Trophoblast cell (in vitro differentiated cells and primary cell): ENCODE results near the gene MYH9. TPM values are rescaled to one million over a fixed set of nuclear protein-coding genes. Genes with fewer than 3 reads are reported as not detected.

ENCODE experiments used
- DNase-seq, 2 donors: peaks; one replicate each; pipeline ENCODE4 v3.0.0-alpha.2; 2016
- H2AFZ ChIP-seq: 2 replicates; pipeline ENCODE4 v1.6.1; 2013; ENCODE audit warnings: low read length, moderate library complexity, mild to moderate bottlenecking; ENCODE audit not compliant: insufficient read depth, poor library complexity
- H2AK5ac ChIP-seq: 2 replicates; pipeline ENCODE4 v1.6.1; 2013; ENCODE audit warnings: mild to moderate bottlenecking, low read length
- H2BK120ac ChIP-seq: 2 replicates; pipeline ENCODE4 v1.6.1; 2013; ENCODE audit warnings: low read length, mild to moderate bottlenecking, moderate library complexity; ENCODE audit not compliant: insufficient read depth, poor library complexity
- H2BK12ac ChIP-seq: 2 replicates; pipeline ENCODE4 v1.6.1; 2013; ENCODE audit warnings: mild to moderate bottlenecking, low read length, moderate library complexity
- H2BK5ac ChIP-seq: 2 replicates; pipeline ENCODE4 v1.6.1; 2013; ENCODE audit warnings: low read length, low read depth, moderate library complexity, mild to moderate bottlenecking; ENCODE audit not compliant: poor library complexity
- H3K14ac ChIP-seq: 2 replicates; pipeline ENCODE4 v1.6.1; 2013; ENCODE audit warnings: mild to moderate bottlenecking, low read length
- H3K18ac ChIP-seq: 2 replicates; pipeline ENCODE4 v1.6.1; 2013; ENCODE audit warnings: mild to moderate bottlenecking, low read length
- H3K23ac ChIP-seq: 2 replicates; pipeline ENCODE4 v1.6.1; 2013; ENCODE audit warnings: low read length
- H3K27ac ChIP-seq: 2 replicates; pipeline ENCODE4 v1.5.1; 2013; ENCODE audit warnings: low read depth, mild to moderate bottlenecking, inconsistent platforms, low read length, moderate library complexity
- H3K27me3 ChIP-seq: 2 replicates; pipeline ENCODE4 v1.6.1; 2013; ENCODE audit warnings: inconsistent platforms, mild to moderate bottlenecking, low read length, moderate library complexity; ENCODE audit not compliant: insufficient read depth
- H3K36me3 ChIP-seq, 2 experiments: 1 replicate in 1 of 2; 2 replicates in 1 of 2; pipeline ENCODE4 v1.6.1; 2013; ENCODE audit warnings: low read length in 2 of 2, mild to moderate bottlenecking in 2 of 2, moderate library complexity in 1 of 2; ENCODE audit not compliant: insufficient read depth in 2 of 2, control insufficient read depth in 1 of 2
- H3K4ac ChIP-seq: 2 replicates; pipeline ENCODE4 v1.6.1; 2013; ENCODE audit warnings: low read depth, mild to moderate bottlenecking, low read length, moderate library complexity
- H3K4me1 ChIP-seq, 2 experiments: 1 replicate in 1 of 2; 2 replicates in 1 of 2; pipeline ENCODE4 v1.6.1; 2013; ENCODE audit warnings: low read length in 2 of 2, mild to moderate bottlenecking in 2 of 2, moderate library complexity in 1 of 2; ENCODE audit not compliant: insufficient read depth in 2 of 2, control insufficient read depth in 1 of 2
- H3K4me2 ChIP-seq: 2 replicates; pipeline ENCODE4 v1.6.1; 2013; ENCODE audit warnings: inconsistent platforms, mild to moderate bottlenecking, low read length, moderate library complexity
- H3K4me3 ChIP-seq: 2 replicates; pipeline ENCODE4 v1.5.1; 2013; ENCODE audit warnings: mild to moderate bottlenecking, low read depth, low read length, inconsistent platforms
- H3K79me1 ChIP-seq: one replicate; pipeline ENCODE4 v1.6.1; 2013; ENCODE audit warnings: low read length
- H3K79me2 ChIP-seq: 2 replicates; pipeline ENCODE4 v1.6.1; 2013; ENCODE audit warnings: low read length, mild to moderate bottlenecking; ENCODE audit not compliant: control insufficient read depth, insufficient read depth, poor library complexity
- H3K9ac ChIP-seq: 2 replicates; pipeline ENCODE4 v1.6.1; 2013; ENCODE audit warnings: mild to moderate bottlenecking, low read length
- H3K9me3 ChIP-seq: 2 replicates; pipeline ENCODE4 v1.6.1; 2013; ENCODE audit warnings: low read depth, mild to moderate bottlenecking, control low read depth, inconsistent platforms, low read length; ENCODE audit not compliant: insufficient read depth
- H4K12ac ChIP-seq: 2 replicates; pipeline ENCODE4 v1.6.1; 2013; ENCODE audit warnings: low read depth, mild to moderate bottlenecking, low read length, moderate library complexity
- H4K8ac ChIP-seq: 2 replicates; pipeline ENCODE4 v1.6.1; 2013; ENCODE audit warnings: low read depth, mild to moderate bottlenecking, low read length, moderate library complexity
- H4K91ac ChIP-seq: one replicate; pipeline ENCODE4 v1.6.1; 2013; ENCODE audit warnings: low read depth, mild to moderate bottlenecking, low read length, moderate library complexity
- WGBS: extraction: QIAGEN DNeasy Blood & Tissue Kit; methylation state at CpG from one replicate; pipeline ENCODE4 v1.1.7; 2013; ENCODE audit warnings: missing lambda C conversion rate; ENCODE audit not compliant: insufficient read length, insufficient coverage; ENCODE audit errors: extremely low coverage; 5-methylcytosine and 5-hydroxymethylcytosine counted together
- polyA plus RNA-seq: library from polyadenylated mRNA; stranded (reverse); fragments of 200-250 nt; gene quantifications from 2 replicates; pipeline ENCODE4 v1.2.3, GENCODE V29; 2013

The MYH9 gene
- 280 and 288 TPM in 2 replicates for polyA plus RNA-seq

DNA sequence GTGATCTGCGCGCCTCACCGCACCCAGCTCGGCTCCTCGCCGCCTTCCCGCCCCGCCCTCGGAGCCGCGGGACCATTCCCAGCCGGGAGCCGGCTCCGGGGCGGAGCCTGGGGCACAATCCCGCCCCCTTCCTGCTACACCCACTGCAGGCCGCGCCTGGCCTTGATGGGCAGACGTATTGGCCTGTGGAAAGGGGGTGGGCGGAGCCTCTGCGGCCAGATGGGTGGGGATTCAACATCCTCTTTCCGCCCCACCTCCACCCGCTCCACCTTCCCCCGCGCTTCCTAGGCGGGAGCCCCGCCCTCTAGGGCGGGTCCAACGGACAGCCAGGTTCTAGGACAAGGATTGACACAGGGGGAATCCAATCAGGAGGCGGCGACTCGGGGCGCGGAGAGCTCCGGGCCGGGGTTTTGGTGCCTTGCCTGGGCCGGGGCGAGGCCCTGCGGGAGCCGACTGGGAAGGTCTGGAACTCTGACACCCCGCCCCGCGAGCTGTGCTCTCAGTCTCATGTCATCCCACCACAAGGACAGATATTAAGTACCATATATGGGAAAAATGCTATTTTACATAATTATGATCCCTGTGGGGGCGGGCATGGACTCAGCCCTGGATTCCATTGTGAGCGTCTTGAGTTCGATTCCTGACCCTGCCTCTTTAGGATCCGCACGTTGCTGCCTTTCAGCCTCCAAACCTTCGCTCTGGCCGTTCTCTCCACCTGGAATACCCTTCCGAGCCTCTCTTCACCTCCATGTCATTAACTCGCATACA is at the start of gene MYH9:
Gene MYH9 (minus strand): TSS at position 9 of the 768 bp plus-strand sequence. CDS start 38,731 bp downstream, outside the sequence.
- DNase-seq, result peak; percentile 100
- Histone ChIP-seq H2AK5ac (peak within 1 kb of the TSS; percentile 88), H4K91ac (peak within 1 kb of the TSS; percentile 93), H3K4me1 (peaks cover 8 to 10% of the 10 kb centered on the region in 2 experiments), H3K9ac (peak within 1 kb of the TSS; percentile 90), H2BK120ac (peak within 1 kb of the TSS; percentile 87), H2BK5ac (peak within 1 kb of the TSS; percentile 95), H3K27me3 (no peaks in the 10 kb centered on the region), H3K27ac (peak within 1 kb of the TSS; percentile 94), H3K4me3 (peak within 1 kb of the TSS; percentile 93), H3K18ac (peak within 1 kb of the TSS; percentile 97), H3K36me3 (peaks cover 7 to 20% of the 10 kb centered on the region in 2 experiments), H3K79me2 (peaks cover 38% of the 10 kb centered on the region), H3K4ac (peak within 1 kb of the TSS; percentile 100), H3K23ac (no peak within 1 kb of the TSS), H4K12ac (peak within 1 kb of the TSS; percentile 83), H3K4me2 (peak within 1 kb of the TSS; percentile 66), H2BK12ac (peak within 1 kb of the TSS; percentile 33), H2AFZ (peak within 1 kb of the TSS; percentile 45), H3K79me1 (peaks cover 23% of the 10 kb centered on the region), H4K8ac (peak within 1 kb of the TSS; percentile 86), H3K9me3 (no peaks in the 10 kb centered on the region), H3K14ac (peak within 1 kb of the TSS; percentile 93)
- WGBS, result no CpG with 5 or more reads among the region's 52 CpGs

DNA sequence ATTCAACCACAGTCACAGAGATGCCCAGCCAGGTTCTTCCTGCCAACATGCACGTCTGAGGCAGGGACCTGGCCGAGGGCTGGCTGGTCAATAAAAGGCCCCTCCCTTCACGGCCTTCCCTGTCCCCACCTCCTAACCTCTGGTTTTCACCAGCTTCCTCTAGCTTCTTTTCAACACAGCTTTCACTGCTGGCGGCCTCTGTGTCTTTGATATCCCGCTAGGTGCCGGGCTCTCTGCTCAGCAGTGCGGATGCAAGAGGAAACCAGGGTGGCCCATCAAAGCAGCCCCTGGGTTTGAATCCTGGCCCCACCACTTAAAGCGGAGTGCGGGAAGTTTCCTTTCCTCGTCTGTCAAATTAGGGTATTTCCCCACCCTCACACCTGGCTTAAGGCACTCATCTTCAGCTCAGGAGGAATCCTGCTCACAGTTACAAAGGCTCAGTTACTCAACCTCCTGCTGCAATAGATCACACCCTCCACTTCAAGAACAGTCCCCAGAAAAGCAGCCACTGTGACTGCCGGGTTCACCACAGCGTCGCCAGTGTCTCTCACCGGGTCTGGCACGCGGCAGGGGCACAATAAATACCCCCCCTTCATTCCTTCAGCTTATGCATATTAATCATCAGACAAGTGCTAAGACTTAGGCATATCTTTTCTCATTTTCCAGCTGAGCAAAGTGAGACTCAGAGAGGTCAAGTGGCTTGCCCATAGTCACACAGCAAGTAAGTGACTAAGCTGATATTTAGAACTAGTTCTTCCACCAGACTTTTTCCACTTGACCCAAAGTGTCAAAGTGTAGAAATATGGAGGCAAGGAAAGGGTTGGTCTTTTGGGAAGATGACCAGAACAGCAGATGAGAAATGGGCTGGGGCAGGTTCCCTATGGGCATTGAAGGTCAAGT is 48.0 kb upstream of the MYH9 start:
- Histone ChIP-seq H3K18ac (peak overlapping the region; percentile 26), H3K79me1 (peaks cover 55% of the 10 kb centered on the region), H3K23ac (no peak overlapping the region), H3K79me2 (peaks cover 2% of the 10 kb centered on the region), H4K12ac (no peak overlapping the region), H4K91ac (peak overlapping the region; percentile 76), H3K4me3 (no peak overlapping the region), H2BK12ac (peak overlapping the region; percentile 86), H3K14ac (peak overlapping the region; percentile 51), H3K27me3 (no peaks in the 10 kb centered on the region), H2BK120ac (peak overlapping the region; percentile 34), H3K4me2 (no peak overlapping the region), H3K4me1 (peaks cover 48 to 55% of the 10 kb centered on the region in 2 experiments), H3K27ac (no peak overlapping the region), H2AK5ac (peak overlapping the region; percentile 95), H3K9ac (peak overlapping the region; percentile 21), H2AFZ (no peak overlapping the region), H2BK5ac (peak overlapping the region; percentile 39), H3K4ac (peak overlapping the region; percentile 58), H3K9me3 (no peaks in the 10 kb centered on the region), H4K8ac (no peak overlapping the region), H3K36me3 (no peaks in the 10 kb centered on the region)
- peak in 1 of 2 donors; percentile 68 for DNase-seq
- WGBS, result no CpG with 5 or more reads among the region's 16 CpGs

DNA sequence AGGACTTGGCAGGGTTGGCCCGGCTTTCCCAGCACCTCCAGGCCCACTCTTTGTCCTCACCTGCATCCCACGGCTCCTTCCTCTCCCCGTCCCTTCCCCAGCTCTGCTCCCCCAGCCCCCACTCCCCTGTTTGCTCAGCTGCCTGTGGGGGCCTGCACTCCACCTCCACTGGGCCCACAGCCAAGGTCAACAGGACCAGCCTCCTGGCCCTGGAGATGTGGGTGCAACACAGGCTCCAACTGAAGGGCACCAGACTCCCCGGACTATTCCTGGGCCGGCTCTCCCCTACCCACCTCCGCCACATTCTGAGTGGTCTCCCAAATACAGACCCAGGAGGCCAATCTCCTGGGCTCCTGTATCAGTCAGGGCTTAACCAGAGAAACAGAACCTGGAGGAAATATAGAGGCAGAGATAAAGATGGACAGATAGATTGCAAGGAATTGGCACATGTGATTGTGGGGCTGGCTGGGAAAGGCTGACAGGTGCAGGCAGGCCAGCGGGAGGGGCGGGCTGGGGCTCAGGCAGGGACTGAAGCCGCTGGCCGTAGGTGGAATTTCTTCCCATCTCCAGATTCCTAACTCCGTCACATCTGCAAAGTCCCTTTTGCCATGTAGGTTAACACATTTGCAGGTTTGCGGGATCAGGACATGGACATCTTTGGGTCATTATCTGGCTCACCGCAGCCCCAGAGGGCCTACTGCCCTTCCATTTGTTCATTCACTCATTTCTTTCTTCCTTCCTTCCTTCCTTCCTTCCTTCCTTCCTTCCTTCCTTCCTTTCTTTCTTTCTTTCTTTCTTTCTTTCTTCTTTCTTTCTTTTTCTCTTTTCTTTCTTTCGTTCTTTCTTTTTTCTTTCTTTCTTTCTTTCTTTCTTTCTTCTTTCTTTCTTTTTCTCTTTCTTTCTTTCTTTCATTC is 45.8 kb upstream of the MYH9 start:
- H3K4ac ChIP-seq, result peak overlapping the region; percentile 54
- peak overlapping the region; percentile 37 for H2BK5ac ChIP-seq
- peaks cover 43% of the 10 kb centered on the region for H3K79me1 ChIP-seq
- no peak overlapping the region for H2AFZ ChIP-seq
- peak overlapping the region; percentile 2 for H3K4me3 ChIP-seq
- peak overlapping the region; percentile 77 for H2BK120ac ChIP-seq
- peak overlapping the region; percentile 96 for H2BK12ac ChIP-seq
- no peak for DNase-seq
- peaks cover 2% of the 10 kb centered on the region for H3K79me2 ChIP-seq
- no peaks in the 10 kb centered on the region for H3K27me3 ChIP-seq
- peak overlapping the region; percentile 56 for H4K8ac ChIP-seq
- WGBS, result no CpG with 5 or more reads among the region's 14 CpGs
- no peak overlapping the region for H3K9ac ChIP-seq
- H3K14ac ChIP-seq, result peak overlapping the region; percentile 93
- H3K18ac ChIP-seq, result peak overlapping the region; percentile 94
- peak overlapping the region; percentile 88 for H2AK5ac ChIP-seq
- H3K9me3 ChIP-seq, result no peaks in the 10 kb centered on the region
- no peak overlapping the region for H3K4me2 ChIP-seq
- H3K4me1 ChIP-seq, result peaks cover 39 to 43% of the 10 kb centered on the region in 2 experiments
- H3K23ac ChIP-seq, result no peak overlapping the region
- H3K36me3 ChIP-seq, result no peaks in the 10 kb centered on the region
- peak overlapping the region; percentile 84 for H3K27ac ChIP-seq
- H4K12ac ChIP-seq, result no peak overlapping the region
- peak overlapping the region; percentile 92 for H4K91ac ChIP-seq
